SIG-M5 treated with dmso at 0.1 percent for 504 hours (cell line): ENCODE results near the gene JPT2.

ENCODE experiments used
- DNase-seq: peaks from one replicate; lab custom pipeline; 2025; ENCODE audit not compliant: unreplicated experiment; lab: John Stamatoyannopoulos, UW

JPT2 gene

GRCh38 chr16:1651094-1651973 is 26.7 kb upstream of the JPT2 start:
- DNase-seq = no peak

DNA sequence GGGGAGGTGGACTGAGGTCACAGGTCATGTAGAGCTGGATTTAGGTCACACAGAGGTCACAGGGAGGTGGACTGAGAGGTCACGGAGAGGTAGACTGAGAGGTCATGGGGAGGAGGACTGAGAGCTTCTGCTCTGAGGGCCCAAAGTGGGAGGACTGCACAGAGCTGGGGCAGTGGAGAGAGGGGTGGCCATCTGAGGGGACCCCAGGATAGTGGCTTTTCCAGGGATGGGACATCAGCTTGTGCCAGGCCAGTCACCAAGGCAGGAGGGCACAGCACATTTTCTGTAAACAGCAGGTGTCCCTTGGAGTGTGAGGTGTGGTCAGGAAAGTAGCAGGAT is 26.1 kb upstream of the JPT2 start:
- DNase-seq = no peak

DNA sequence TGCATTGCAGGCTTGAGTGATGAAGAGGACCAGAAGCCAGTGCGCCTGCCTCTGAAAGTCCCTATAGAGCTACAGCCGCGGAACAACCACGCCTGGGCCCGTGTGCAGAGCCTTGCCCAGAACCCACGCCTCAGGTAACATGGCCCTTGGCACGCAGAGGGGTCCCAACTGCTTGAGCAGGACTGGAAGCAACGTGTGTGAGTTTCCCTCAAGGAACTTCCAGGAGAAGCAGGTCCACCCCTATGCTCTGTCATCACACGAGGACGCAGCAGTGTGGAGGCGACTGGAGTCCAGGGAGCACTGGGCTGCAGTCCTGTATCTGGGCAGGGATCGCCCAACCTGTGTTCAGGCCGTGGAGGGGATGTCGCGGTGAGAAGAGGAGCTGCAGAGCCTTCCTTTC is 25.1 kb upstream of the JPT2 start:
- DNase-seq = no peak

DNA sequence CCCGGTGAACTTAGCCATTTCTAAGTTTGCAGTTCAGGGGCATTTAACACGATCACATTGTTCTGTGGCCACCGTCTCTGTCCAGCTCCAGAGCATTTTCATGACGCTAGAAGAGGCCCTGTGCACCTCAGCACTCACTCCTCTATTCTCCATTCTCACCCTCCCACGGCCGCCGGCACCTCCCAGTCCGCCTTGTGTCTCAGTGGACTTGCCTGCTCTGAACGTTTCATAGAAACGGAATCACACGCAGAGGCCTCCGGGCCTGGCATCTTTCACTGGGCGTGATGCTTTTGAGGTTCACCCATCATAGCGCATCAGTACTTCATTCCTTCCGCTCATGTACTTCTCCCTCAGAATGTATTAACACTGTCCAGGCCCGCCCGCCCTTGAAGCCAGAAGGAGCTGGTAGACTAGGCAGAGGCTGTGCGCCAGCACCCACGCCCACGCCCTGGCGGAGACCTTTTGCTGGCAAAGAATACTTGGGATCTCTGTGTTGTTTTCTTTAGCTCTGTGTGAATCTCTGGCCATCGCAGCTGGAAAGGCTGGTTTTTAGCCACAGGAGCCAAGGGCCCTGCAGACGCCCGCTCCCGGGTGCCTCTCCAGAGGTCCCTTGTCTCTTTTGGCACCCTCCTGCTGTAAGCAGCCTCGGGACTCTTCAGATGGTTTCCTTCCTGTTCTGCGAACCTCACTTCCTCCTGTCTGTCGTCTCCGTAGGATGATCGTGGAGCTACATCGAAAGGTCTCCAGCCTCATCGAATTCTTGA is 23.4 kb upstream of the JPT2 start:
- DNase-seq = no peak

GRCh38 chr16:1655269-1655807 is 22.7 kb upstream of the JPT2 start:
- DNase-seq = no peak

DNA sequence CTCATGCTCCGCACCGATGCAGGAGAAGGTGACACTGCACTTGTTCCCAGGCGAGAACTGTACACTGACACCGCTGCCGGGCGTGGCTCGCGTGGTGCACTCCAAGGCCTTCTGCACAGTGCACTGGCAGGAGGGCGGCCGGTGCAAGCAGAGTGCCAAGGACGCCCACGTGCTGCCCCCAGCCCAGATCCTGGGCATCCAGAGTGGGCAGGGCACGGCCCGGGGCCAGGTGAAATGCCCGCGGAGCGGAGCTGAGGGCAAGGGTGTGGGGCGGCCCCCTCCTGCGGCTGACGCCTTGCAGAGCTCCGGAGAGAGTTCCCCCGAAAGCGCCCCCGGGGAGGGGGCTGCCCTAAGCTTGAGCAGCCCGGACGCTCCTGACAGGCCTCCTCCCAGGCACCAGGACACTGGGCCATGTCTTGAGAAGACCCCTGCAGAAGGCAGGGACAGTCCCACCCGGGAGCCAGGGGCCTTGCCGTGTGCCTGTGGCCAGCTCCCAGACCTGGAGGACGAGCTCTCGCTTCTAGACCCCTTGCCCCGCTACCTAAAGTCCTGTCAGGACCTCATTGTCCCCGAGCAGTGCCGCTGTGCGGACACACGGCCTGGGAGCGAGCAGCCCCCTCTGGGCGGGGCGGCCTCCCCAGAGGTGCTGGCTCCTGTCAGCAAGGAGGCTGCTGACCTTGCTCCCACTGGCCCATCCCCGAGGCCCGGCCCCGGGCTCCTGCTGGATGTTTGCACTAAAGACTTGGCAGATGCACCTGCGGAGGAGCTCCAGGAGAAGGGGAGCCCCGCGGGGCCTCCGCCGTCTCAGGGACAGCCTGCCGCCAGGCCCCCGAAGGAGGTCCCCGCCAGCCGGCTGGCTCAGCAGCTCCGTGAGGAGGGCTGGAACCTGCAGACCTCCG is 21.9 kb upstream of the JPT2 start:
- no peak for DNase-seq

DNA sequence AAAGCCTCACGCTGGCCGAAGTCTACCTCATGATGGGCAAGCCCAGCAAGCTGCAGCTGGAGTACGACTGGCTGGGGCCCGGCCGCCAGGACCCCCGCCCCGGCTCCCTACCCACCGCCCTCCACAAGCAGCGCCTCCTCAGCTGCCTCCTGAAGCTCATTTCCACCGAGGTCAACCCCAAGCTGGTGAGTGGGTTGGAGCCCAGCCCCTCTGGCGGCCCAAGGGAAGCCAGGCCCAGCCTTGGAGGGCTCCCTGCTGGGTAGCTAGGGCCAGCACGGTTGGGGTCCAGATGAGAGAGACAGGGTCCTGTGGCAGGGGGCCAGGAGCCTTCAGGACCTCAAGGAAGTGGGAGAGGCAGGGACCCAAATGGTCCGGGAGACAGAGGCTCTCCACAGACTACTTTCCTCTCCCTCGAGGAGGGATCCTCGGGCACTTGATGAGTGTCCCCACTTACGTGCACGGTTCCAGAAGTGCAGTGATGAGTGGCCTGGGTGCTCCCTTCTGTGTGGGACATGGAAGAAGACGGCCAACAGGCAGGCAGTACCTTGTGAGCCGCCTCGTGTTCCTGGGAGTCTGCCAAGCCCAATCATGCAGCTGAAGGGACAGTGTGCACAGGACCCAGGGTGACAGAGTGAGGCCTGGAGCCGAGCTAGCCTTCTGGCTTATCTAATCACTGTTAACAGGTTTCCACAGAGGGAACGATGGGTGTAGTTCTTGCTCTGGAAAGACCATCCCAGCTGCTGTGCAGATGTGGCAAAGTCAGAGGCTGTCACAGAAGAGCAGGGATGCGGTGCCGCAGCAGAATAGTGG is 21.1 kb upstream of the JPT2 start:
- no peak for DNase-seq

DNA sequence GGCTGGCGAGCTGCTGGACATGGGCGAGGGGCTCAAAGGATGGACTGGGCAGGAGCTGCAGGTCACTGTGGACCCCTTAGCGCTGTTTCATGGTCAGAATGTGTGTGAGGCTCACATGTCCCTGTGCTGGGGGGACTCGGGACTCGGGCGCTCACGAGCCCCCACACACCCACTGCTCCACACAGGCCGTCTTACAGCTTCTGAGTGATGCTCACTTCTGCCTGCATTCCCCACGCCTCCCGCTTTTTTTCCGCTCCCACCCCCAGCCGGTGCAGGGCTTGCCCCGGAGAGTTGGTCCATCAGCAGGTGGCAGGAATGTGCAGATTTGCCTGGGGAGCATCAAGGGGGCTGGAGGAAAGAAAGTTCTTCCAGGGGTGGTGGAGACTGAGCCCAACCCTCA is 20.2 kb upstream of the JPT2 start:
- DNase-seq = no peak

DNA sequence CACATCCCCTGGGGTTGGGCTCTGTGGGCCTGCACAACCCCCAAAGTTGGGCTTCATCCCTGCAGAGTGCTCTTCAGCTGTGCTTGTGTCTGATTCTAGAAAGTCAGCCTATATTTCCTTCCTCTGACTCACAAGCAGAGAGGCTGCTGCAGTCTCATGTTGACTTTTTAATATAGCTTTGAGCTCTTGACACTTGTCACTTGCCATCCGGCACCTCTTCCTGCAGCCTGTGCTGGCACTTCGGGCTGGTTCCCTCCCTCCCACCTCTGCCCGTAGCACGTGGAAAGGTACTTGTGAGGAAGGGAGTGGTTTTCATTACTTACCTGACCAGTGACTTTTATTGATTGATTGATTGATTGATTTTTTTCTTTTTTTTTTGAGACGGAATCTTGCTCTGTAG is 19.0 kb upstream of the JPT2 start:
- DNase-seq = no peak

DNA sequence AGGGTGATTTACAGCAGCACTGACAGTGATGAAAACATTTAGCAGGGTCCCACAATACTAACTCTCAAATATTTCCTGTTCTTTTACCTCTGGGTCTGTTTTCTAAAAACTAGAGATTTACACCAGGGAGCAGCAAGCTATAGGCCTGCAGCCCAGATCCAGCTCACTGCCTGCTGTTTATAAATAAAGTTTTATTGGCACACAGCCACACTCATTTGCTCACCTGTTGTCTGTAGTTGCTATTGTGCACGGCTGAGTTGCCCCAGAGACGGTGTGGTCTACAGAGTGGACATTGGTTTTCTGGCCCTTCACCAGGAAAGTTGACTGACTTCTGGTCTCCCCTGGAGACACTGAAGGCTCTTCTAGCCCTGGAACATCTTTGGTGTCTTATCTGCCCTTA is 16.3 kb upstream of the JPT2 start:
- DNase-seq = no peak

GRCh38 chr16:1662543-1662942 is 15.5 kb upstream of the JPT2 start:
- no peak for DNase-seq

GRCh38 chr16:1665829-1666228 is 12.2 kb upstream of the JPT2 start:
- DNase-seq = no peak

DNA sequence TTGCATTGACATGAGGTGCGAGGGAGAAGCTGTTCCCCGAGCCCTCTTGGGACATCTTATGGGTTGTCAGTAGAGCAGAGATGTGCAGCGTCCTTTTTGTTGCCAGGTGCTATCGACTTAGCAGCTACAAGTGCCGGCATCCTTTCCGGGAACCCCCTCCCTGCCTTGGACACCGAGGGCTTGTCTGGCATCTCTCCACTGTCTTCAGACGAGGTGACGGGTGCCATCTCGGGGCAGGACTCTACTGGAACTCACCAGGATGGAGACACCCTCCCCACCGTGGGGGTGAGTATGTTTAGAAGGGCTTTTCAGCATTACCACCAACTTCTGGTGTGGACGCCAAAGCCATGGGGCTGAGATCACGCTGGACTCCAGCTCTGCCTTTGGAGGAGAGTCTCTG is 11.8 kb upstream of the JPT2 start:
- DNase-seq = no peak

DNA sequence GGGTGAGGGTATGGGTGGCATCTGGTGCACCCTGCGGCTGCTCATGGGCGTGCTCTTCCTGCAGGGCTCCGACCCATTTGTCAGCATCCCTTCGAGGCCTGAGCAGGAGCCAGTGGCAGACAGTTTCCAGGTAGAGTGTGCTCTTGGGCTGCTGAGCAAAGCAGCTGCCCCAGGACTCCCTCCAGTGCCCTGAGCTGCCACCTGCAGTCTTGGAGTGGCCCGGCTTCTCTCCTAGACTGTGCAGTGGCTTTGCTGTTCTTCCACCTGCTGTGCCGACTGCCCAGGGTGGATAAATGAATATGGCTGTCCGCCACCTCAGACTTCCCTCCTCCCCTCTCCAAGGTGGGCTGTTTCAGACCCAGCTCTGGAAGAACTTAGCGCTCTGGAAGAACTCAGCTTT is 10.8 kb upstream of the JPT2 start:
- DNase-seq = no peak

DNA sequence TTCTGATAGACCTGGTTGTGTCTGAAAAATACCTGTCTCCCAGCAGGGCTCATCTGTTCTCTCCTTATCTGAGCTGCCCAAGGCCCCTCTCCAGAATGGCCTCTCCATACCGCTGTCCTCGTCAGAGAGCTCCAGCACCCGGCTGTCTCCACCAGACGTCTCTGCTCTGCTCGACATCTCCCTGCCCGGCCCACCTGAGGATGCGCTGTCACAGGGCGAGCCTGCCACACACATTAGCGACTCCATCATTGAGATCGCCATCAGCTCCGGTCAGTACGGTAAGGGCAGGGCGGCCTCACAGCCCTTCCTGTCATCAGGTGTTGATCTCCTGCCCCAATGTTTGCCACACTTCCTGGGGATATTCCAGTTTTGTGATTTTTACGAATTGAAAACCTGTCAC is 10.2 kb upstream of the JPT2 start:
- no peak for DNase-seq

GRCh38 chr16:1668612-1669319 is 9.3 kb upstream of the JPT2 start:
- DNase-seq = no peak

- no peak for DNase-seq
Measured at GRCh38 chr16:1669698-1670097, 8.4 kb upstream of the JPT2 start.

DNA sequence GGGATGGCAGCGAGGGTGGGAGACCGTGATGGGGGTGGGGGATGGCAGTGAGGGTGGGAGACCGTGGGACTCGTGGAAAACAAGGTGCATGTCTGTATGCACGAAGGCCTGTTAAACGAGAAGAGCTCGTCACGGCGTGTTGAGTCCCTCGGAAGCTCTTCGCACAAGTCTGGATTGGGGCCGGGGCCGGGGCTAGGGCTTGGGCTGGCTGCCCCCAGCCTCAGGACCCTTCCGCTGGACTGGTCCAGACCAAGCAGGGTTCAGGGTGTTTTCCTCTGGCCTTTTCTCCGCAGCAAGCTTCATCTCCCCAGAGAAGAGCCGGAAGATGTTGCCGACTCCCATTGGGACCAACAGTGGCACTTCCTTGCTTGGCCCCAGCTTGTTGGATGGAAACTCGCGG is 7.7 kb upstream of the JPT2 start:
- DNase-seq = no peak

DNA sequence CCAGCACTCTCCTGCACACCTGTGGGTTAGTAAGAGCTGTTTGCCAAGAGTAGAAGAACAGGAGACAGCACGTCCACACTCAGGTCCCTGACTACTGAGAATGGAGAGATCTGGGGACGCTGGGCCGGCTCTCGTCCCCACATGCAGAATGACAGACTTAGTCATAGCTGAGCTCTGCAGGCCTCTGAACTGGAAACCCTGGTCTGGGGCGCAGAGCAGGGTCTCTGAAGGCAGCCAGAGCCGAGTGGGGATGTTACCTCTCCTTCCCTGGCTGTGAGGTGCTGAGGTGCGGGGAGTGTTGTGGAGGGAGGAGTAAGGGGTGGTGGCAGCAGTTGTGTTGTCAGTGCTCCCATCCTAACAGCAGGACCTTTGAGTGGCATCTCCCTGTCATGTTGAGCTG is 7.2 kb upstream of the JPT2 start:
- DNase-seq = no peak
